GM12872 (cell line): ENCODE measurements around the gene CACNA1C.

Source experiments
- CTCF ChIP-seq: IDR thresholded peaks from 3 replicates; pipeline ENCODE4 v1.5.1; 2011; ENCODE audit warnings: low read depth, mild to moderate bottlenecking, low read length, moderate library complexity; ENCODE audit not compliant: insufficient read depth

CACNA1C gene

GRCh38 chr12:2351161-2351560 is 298.4 kb downstream of the CACNA1C start:
- no peak for TF ChIP-seq CTCF

- TF ChIP-seq CTCF = no peak
These were observed 299.4 kb downstream of the CACNA1C start for GRCh38 chr12:2352203-2352602.

- no peak for TF ChIP-seq CTCF
These were observed 300.5 kb downstream of the CACNA1C start for GRCh38 chr12:2353281-2353680.

GRCh38 chr12:2353691-2354090 is 300.9 kb downstream of the CACNA1C start:
- no peak for TF ChIP-seq CTCF

- no peak for TF ChIP-seq CTCF
These were observed 301.6 kb downstream of the CACNA1C start for GRCh38 chr12:2354151-2354991.

GRCh38 chr12:2355198-2355597 is 302.4 kb downstream of the CACNA1C start:
- no peak for TF ChIP-seq CTCF

- TF ChIP-seq CTCF = no peak
These were observed 302.8 kb downstream of the CACNA1C start for GRCh38 chr12:2355604-2356003.
